GM12878 (cell line): Measurements from ENCODE around the gene KIF3A. TPM values are rescaled to one million over a fixed set of nuclear protein-coding genes. Genes with fewer than 3 reads are reported as not detected.

Experiments
- ATAC-seq: fragments of 200-7000 bp; cut with Tn5 transposase; 3 replicates; pipeline ENCODE4 v1.9.1; 2020; ENCODE audit warnings: mild to moderate bottlenecking, moderate library complexity
- BruUV-seq: library from RNA; stranded (reverse); fragments of 400-500 nt; replicated peaks from 2 replicates; lab custom pipeline; 2021; lab: Mats Ljungman, UMichigan
- CTCF ChIA-PET: fragments of 300-600 bp; sonication (Branson Sonifier 250); formaldehyde crosslinking; extraction: SDS; loops from one replicate; lab custom pipeline; 2021; ENCODE audit warnings: inconsistent platforms; lab: Yijun Ruan, JAX
- POLR2A ChIA-PET: fragments of 350-600 bp; formaldehyde crosslinking; extraction: SDS; loops from one replicate; lab custom pipeline; 2021; ENCODE audit warnings: inconsistent platforms; lab: Charles Lee
- RAD21 ChIA-PET: fragments of 300-600 bp; sonication (Branson Sonifier 250); formaldehyde crosslinking; loops from one replicate; lab custom pipeline; 2023; ENCODE audit warnings: antibody characterized with exemption; ENCODE audit not compliant: unreplicated experiment; lab: Charles Lee
- SMC1A ChIA-PET: fragments of 300-600 bp; sonication (Branson Sonifier 250); formaldehyde crosslinking; loops from one replicate; lab custom pipeline; 2023; ENCODE audit not compliant: unreplicated experiment, uncharacterized antibody; lab: Charles Lee
- DNase-seq: peaks from one replicate; pipeline ENCODE4 v3.0.0-alpha.2; 2011; ENCODE audit warnings: low read depth, low spot score
- FAIRE-seq: peaks from 3 replicates; lab custom pipeline; 2011; peaks lifted over from hg19 to GRCh38; lab: Jason Lieb, UNC
- H2AFZ ChIP-seq: 2 replicates; pipeline ENCODE4 v1.6.0; 2011; ENCODE audit warnings: low read depth, low read length, control low read depth; ENCODE audit not compliant: control insufficient read depth
- H3K27ac ChIP-seq: 2 replicates; pipeline ENCODE4 v1.5.1; 2011; ENCODE audit warnings: control low read depth; ENCODE audit not compliant: control insufficient read depth, insufficient read depth
- H3K27me3 ChIP-seq, 2 experiments: replicated peaks in 1 of 2; 2 replicates each; pipeline versions ENCODE4 v1.6.0 to v1.6.1; 2011; ENCODE audit warnings: low read length in 1 of 2; ENCODE audit not compliant: control insufficient read depth in 2 of 2, insufficient read depth in 2 of 2
- H3K36me3 ChIP-seq, 2 experiments: 2 replicates each; pipeline ENCODE4 v1.5.1; 2011; ENCODE audit warnings: low read length in 1 of 2; ENCODE audit not compliant: control insufficient read depth in 2 of 2, insufficient read depth in 2 of 2
- H3K4me1 ChIP-seq: 2 replicates; pipeline ENCODE4 v1.6.1; 2011; ENCODE audit warnings: mild to moderate bottlenecking, low read length, moderate library complexity, mixed read lengths; ENCODE audit not compliant: control insufficient read depth, insufficient read depth
- H3K4me2 ChIP-seq: 2 replicates; pipeline ENCODE4 v1.6.0; 2011; ENCODE audit warnings: control low read depth; ENCODE audit not compliant: control insufficient read depth, insufficient read depth
- H3K4me3 ChIP-seq: fragments of 200-600 bp; sonication (generic); 2 replicates; pipeline ENCODE4 v1.5.1; 2016
- H3K79me2 ChIP-seq: 2 replicates; pipeline ENCODE4 v1.6.0; 2011; ENCODE audit warnings: low read length; ENCODE audit not compliant: control insufficient read depth, insufficient read depth
- H3K9ac ChIP-seq: 2 replicates; pipeline ENCODE4 v1.8.0; 2011; ENCODE audit warnings: low read length, control low read depth, mixed read lengths; ENCODE audit not compliant: control insufficient read depth, insufficient read depth
- H3K9me3 ChIP-seq: replicated peaks from 3 replicates; pipeline ENCODE4 v1.5.1; 2011; ENCODE audit warnings: mild to moderate bottlenecking, low read length; ENCODE audit not compliant: control insufficient read depth, insufficient read depth
- H4K20me1 ChIP-seq: 2 replicates; pipeline ENCODE4 v1.6.0; 2011; ENCODE audit not compliant: control insufficient read depth, insufficient read depth
- ATF7 ChIP-seq: fragments of 450-650 bp; IDR thresholded peaks from 2 replicates; pipeline ENCODE4 v1.6.1; 2016; ENCODE audit warnings: low read depth, mild to moderate bottlenecking
- EED ChIP-seq: sonication (generic); IDR thresholded peaks from 2 replicates; pipeline ENCODE4 v1.6.1; 2016; ENCODE audit warnings: antibody characterized with exemption, low read depth
- NR2F1 ChIP-seq: fragments of 450-650 bp; conservative IDR thresholded peaks from 2 replicates; pipeline ENCODE4 v1.6.1; 2017; ENCODE audit warnings: mild to moderate bottlenecking
- PAX8 ChIP-seq: fragments of 450-650 bp; IDR thresholded peaks from 2 replicates; pipeline ENCODE4 v1.6.1; 2017; ENCODE audit warnings: mild to moderate bottlenecking, moderate library complexity
- SP1 ChIP-seq: IDR thresholded peaks from one replicate; pipeline ENCODE4 v1.6.1; 2011; ENCODE audit warnings: low read depth, low read length
- SRF ChIP-seq, 2 experiments: IDR thresholded peaks; 2 replicates each; pipeline ENCODE4 v1.6.1; 2011; ENCODE audit warnings: low read depth in 2 of 2, low read length in 2 of 2, mild to moderate bottlenecking in 1 of 2, moderate library complexity in 1 of 2
- SUPT20H ChIP-seq: IDR thresholded peaks from 2 replicates; pipeline ENCODE4 v1.6.1; 2011; ENCODE audit warnings: low read depth, mild to moderate bottlenecking, low read length, moderate library complexity, borderline replicate concordance; ENCODE audit not compliant: control insufficient read depth
- ZNF622 ChIP-seq: fragments of 450-650 bp; IDR thresholded peaks from 2 replicates; pipeline ENCODE4 v1.6.1; 2017; ENCODE audit warnings: mild to moderate bottlenecking, inconsistent platforms
- WGBS: methylation state at CpG from one replicate; pipeline ENCODE4 v1.1.6; 2016; ENCODE audit warnings: low lambda C conversion rate; ENCODE audit not compliant: insufficient replicate concordance, insufficient coverage; ENCODE audit errors: missing lambda C conversion rate; 5-methylcytosine and 5-hydroxymethylcytosine counted together
- in situ Hi-C: fragments of 300-500 bp; cut with MboI; formaldehyde crosslinking; loops from 9 replicates; pipeline ENCODE4 v1.14.3; 2018; ENCODE audit warnings: mixed read lengths
- intact Hi-C: fragments of 100-400 bp; cut with micrococcal nuclease; formaldehyde crosslinking; loops from one replicate; pipeline ENCODE4 v1.14.2; 2022; ENCODE audit not compliant: unreplicated experiment
- polyA plus RNA-seq, 11 experiments: library from polyadenylated mRNA; depleted of rRNA in 4 of 11; unstranded in 6 of 11; stranded (reverse) in 5 of 11; fragments of >200 nt; fragmentation: Nextera tagmentation in 4 of 11; fragmentation: Illumina TruSeq in 1 of 11; extraction: Ambion mirVana in 4 of 11; extraction: Trizol in 1 of 11; gene quantifications; 1 replicate in 1 of 11; 2 replicates in 10 of 11; pipeline versions ENCODE4 v1.2.1 to v1.2.3, GENCODE V29; 2011 to 2016; ENCODE audit warnings: inconsistent platforms in 2 of 11, missing spikeins in 2 of 11, low read depth in 1 of 11
- total RNA-seq, 4 experiments: library from RNA; depleted of rRNA in 3 of 4; stranded (reverse); fragments of >200 nt in 3 of 4; fragmentation: Illumina TruSeq in 1 of 4; extraction: Trizol in 1 of 4; gene quantifications; 2 replicates each; pipeline versions ENCODE4 v1.2.1 to v1.2.3, GENCODE V29; 2013 to 2021
- TF ChIP-seq, protein P1 (sequence below): fragments of 450-650 bp; IDR thresholded peaks from 2 replicates; pipeline ENCODE4 v1.6.1; 2016; ENCODE audit warnings: mild to moderate bottlenecking
- TF ChIP-seq, protein P2 (sequence below): fragments of 450-650 bp; IDR thresholded peaks from 2 replicates; pipeline ENCODE4 v1.6.1; 2017; ENCODE audit warnings: mild to moderate bottlenecking

KIF3A gene
- total and polyA plus RNA-seq, 10 of the 15 experiments (the other 5 are each of a cell fraction or from before 2014, with no cell fraction given), result 2.7 to 36.5 (median 10.0) TPM

- SMC1A ChIA-PET, result interaction anchor here (1.0 to 8.8 kb wide), 7 partner anchors 9 to 116 kb away, joined by 3 to 116 read pairs (median 5); partner anchors contain the start of genes IL4 and KIF3A
Measured at GRCh38 chr5:132686193-132686592, 51.2 kb downstream of the KIF3A start.

More at GRCh38 chr5:132686193-132686592, 51.2 kb downstream of the KIF3A start:
- RAD21 ChIA-PET, result interaction anchor here (0.7 to 8.2 kb wide), 4 partner anchors 12 to 69 kb away, joined by 3 to 95 read pairs (median 28); partner anchors contain the start of genes IL4 and KIF3A
- ATAC-seq, result no peak
- no peak for FAIRE-seq
- WGBS, result 98% methylated on average over 3 of the region's 3 CpGs
- no peak overlapping the region for H3K9ac ChIP-seq
- H3K27ac ChIP-seq, result no peak overlapping the region
- TF ChIP-seq SP1 (no peak), EED (no peak), NR2F1 (no peak), SUPT20H (no peak), ZNF622 (no peak), PAX8 (no peak), ATF7 (no peak), SRF (IDR thresholded peaks at IDR 0.05; ENCODE audit: low read depth in 2 of 2, low read length in 2 of 2) (no peak)
- TF ChIP-seq, protein P1, sequence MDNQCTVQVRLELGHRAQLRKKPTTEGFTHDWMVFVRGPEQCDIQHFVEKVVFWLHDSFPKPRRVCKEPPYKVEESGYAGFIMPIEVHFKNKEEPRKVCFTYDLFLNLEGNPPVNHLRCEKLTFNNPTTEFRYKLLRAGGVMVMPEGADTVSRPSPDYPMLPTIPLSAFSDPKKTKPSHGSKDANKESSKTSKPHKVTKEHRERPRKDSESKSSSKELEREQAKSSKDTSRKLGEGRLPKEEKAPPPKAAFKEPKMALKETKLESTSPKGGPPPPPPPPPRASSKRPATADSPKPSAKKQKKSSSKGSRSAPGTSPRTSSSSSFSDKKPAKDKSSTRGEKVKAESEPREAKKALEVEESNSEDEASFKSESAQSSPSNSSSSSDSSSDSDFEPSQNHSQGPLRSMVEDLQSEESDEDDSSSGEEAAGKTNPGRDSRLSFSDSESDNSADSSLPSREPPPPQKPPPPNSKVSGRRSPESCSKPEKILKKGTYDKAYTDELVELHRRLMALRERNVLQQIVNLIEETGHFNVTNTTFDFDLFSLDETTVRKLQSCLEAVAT, result no peak
- TF ChIP-seq, protein P2, sequence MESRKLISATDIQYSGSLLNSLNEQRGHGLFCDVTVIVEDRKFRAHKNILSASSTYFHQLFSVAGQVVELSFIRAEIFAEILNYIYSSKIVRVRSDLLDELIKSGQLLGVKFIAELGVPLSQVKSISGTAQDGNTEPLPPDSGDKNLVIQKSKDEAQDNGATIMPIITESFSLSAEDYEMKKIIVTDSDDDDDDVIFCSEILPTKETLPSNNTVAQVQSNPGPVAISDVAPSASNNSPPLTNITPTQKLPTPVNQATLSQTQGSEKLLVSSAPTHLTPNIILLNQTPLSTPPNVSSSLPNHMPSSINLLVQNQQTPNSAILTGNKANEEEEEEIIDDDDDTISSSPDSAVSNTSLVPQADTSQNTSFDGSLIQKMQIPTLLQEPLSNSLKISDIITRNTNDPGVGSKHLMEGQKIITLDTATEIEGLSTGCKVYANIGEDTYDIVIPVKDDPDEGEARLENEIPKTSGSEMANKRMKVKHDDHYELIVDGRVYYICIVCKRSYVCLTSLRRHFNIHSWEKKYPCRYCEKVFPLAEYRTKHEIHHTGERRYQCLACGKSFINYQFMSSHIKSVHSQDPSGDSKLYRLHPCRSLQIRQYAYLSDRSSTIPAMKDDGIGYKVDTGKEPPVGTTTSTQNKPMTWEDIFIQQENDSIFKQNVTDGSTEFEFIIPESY, result no peak
- intact Hi-C loops (no loop called here), in situ Hi-C loops (no loop called here)
- no peak overlapping the region for H3K4me2 ChIP-seq
- H3K27me3 ChIP-seq, result no peaks in the 10 kb centered on the region
- H3K4me3 ChIP-seq, result no peak overlapping the region
- H3K4me1 ChIP-seq, result peaks cover 13% of the 10 kb centered on the region; the same call in 1 of the 2 replicates
- H3K79me2 ChIP-seq, result no peaks in the 10 kb centered on the region
- no TSS peak for BruUV-seq
- H3K36me3 ChIP-seq, result no peaks in the 10 kb centered on the region
- no peaks in the 10 kb centered on the region for H3K9me3 ChIP-seq
- H2AFZ ChIP-seq, result no peak overlapping the region
- H4K20me1 ChIP-seq, result no peaks in the 10 kb centered on the region
- no peak for DNase-seq
- POLR2A ChIA-PET, result interaction anchor here (0.6 to 8.8 kb wide), 5 partner anchors 12 to 220 kb away, joined by 3 to 79 read pairs (median 4); partner anchors contain the start of gene IL4
- CTCF ChIA-PET, result interaction anchor here (0.5 to 4.4 kb wide), 3 partner anchors 11 to 31 kb away, joined by 3 to 20 read pairs (median 3); partner anchors contain the start of gene IL4
